ENCODE data around the gene CORO2B. TPM values are rescaled to one million over a fixed set of nuclear protein-coding genes. Genes with fewer than 3 reads are reported as not detected.

Gene CORO2B
- total and polyA plus RNA-seq, 2 of the 13 experiments (the other 11 are each of a cell fraction or from before 2014, with no cell fraction given) = 0.35 to 0.63 TPM

DNA sequence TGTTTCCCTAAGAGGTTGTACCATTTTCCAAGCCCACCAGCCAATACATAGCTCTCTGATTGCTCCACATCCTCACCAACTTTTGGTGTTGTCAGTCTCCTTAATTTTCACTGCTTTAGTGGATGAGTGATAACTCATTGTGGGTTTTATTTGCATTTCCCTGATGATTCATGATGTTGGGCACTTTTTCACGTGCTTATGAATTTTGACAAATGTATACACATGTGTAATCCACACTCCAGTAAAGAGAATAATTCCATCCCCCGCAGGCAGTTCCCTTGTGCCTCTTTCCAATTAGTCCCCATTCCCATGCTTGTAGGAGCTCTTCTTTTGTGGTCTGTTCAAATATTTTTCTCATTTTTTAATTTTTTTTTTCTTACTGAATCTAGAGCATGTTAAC, 189.5 kb downstream of the CORO2B start:
- in situ Hi-C loops (cut with HindIII; ENCODE audit: extremely low pct_ligation_motif_present, low pct_unique_long_range_greater_than_20kb) (no loop called here), intact Hi-C loops (cut with micrococcal nuclease; ENCODE audit: unreplicated experiment) (no loop called here)
- no peak for ATAC-seq
- no peak overlapping the region for H3K4me2 ChIP-seq (ENCODE audit: low read depth, low read length)
- no peaks in the 10 kb centered on the region for H3K36me3 ChIP-seq (replicated peaks in 1 of 2; ENCODE audit: control insufficient read depth in 1 of 2, insufficient read depth in 2 of 2, low read length in 2 of 2)
- no peak for FAIRE-seq
- TF ChIP-seq SIX4 (CRISPR knock-in tag; IDR thresholded peaks at IDR 0.05) = no peak
- TF ChIP-seq ZNF567 (CRISPR knock-in tag; IDR thresholded peaks at IDR 0.05; ENCODE audit: borderline replicate concordance) = no peak
- TF ChIP-seq YY1 (IDR thresholded peaks at IDR 0.05; ENCODE audit: insufficient read depth, insufficient replicate concordance, low read depth, low read length) = no peak
- TF ChIP-seq MAZ (IDR thresholded peaks at IDR 0.05; ENCODE audit: borderline replicate concordance, low read depth, low read length) = no peak
- TF ChIP-seq MAZ (CRISPR knock-in tag; IDR thresholded peaks at IDR 0.05; ENCODE audit: low read depth) = no peak
- no peak for TF ChIP-seq ZNF891 (CRISPR knock-in tag; IDR thresholded peaks at IDR 0.05)
- TF ChIP-seq, protein P1, sequence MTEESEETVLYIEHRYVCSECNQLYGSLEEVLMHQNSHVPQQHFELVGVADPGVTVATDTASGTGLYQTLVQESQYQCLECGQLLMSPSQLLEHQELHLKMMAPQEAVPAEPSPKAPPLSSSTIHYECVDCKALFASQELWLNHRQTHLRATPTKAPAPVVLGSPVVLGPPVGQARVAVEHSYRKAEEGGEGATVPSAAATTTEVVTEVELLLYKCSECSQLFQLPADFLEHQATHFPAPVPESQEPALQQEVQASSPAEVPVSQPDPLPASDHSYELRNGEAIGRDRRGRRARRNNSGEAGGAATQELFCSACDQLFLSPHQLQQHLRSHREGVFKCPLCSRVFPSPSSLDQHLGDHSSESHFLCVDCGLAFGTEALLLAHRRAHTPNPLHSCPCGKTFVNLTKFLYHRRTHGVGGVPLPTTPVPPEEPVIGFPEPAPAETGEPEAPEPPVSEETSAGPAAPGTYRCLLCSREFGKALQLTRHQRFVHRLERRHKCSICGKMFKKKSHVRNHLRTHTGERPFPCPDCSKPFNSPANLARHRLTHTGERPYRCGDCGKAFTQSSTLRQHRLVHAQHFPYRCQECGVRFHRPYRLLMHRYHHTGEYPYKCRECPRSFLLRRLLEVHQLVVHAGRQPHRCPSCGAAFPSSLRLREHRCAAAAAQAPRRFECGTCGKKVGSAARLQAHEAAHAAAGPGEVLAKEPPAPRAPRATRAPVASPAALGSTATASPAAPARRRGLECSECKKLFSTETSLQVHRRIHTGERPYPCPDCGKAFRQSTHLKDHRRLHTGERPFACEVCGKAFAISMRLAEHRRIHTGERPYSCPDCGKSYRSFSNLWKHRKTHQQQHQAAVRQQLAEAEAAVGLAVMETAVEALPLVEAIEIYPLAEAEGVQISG (CRISPR knock-in tag; IDR thresholded peaks at IDR 0.05) = no peak
- TF ChIP-seq HNRNPUL1 (IDR thresholded peaks at IDR 0.05; ENCODE audit: low read depth, low read length) = no peak
- no peak for TF ChIP-seq DPF2 (CRISPR knock-in tag; IDR thresholded peaks at IDR 0.05; ENCODE audit: borderline replicate concordance, low read depth)
- TF ChIP-seq ZBTB8A (CRISPR knock-in tag; IDR thresholded peaks at IDR 0.05; ENCODE audit: borderline replicate concordance, low read depth) = no peak
- no peak for TF ChIP-seq SMARCC2 (IDR thresholded peaks at IDR 0.05)
- no peak for TF ChIP-seq ZC3H4 (CRISPR knock-in tag; IDR thresholded peaks at IDR 0.05; ENCODE audit: borderline replicate concordance)
- TF ChIP-seq ZNF496 (CRISPR knock-in tag; IDR thresholded peaks at IDR 0.05; ENCODE audit: insufficient replicate concordance) = no peak
- TF ChIP-seq ZNF788 (CRISPR knock-in tag; IDR thresholded peaks at IDR 0.05; ENCODE audit: borderline replicate concordance) = no peak
- no peak for TF ChIP-seq ZNF142 (CRISPR knock-in tag; IDR thresholded peaks at IDR 0.05)
- no peak for TF ChIP-seq ZC3H13 (CRISPR knock-in tag; IDR thresholded peaks at IDR 0.05)
- no TSS peak for BruUV-seq (replicated peaks)
- H3K79me2 ChIP-seq (ENCODE audit: insufficient read depth, low read length) = no peaks in the 10 kb centered on the region
- 0% methylated on average over 2 of the region's 2 CpGs for WGBS (ENCODE audit: low lambda C conversion rate)
- ChIA-PET CTCF (ENCODE audit: low intra/inter-chr PET ratio, low total read pairs) (no interaction called here), POLR2A (no interaction called here)
- no peak overlapping the region for H3K9ac ChIP-seq (ENCODE audit: insufficient read depth, low read depth, low read length)
- H3K9me3 ChIP-seq (ENCODE audit: low read length) = no peaks in the 10 kb centered on the region
- H3K27me3 ChIP-seq (ENCODE audit: control insufficient read depth in 1 of 2, insufficient read depth in 2 of 2, low read length in 2 of 2) = peaks cover 0 to 6% of the 10 kb centered on the region in 2 experiments; a peak in 1 of 5 replicates
- H4K20me1 ChIP-seq (ENCODE audit: insufficient read depth, low read length) = no peaks in the 10 kb centered on the region
- no peaks in the 10 kb centered on the region for H3K4me1 ChIP-seq (ENCODE audit: insufficient read depth, low read length)
- H2AFZ ChIP-seq (ENCODE audit: low read length) = no peak overlapping the region
- DNase-seq (ENCODE audit: low spot score) = no peak
- H3K27ac ChIP-seq (ENCODE audit: extremely low read length, insufficient read depth, low read length) = no peak overlapping the region
- H3K4me3 ChIP-seq (replicated peaks in 1 of 3; ENCODE audit: insufficient read depth in 1 of 3, low read depth in 2 of 3, low read length in 3 of 3) = no peak overlapping the region

All from HepG2 (cell line).